ENCODE data around the gene TRIOBP. TPM values are rescaled to one million over a fixed set of nuclear protein-coding genes. Genes with fewer than 3 reads are reported as not detected.

Gene TRIOBP
- total and polyA plus RNA-seq, 2 of the 4 experiments (the other 2 are of a cell fraction), result 46.4 to 69.8 TPM

DNA sequence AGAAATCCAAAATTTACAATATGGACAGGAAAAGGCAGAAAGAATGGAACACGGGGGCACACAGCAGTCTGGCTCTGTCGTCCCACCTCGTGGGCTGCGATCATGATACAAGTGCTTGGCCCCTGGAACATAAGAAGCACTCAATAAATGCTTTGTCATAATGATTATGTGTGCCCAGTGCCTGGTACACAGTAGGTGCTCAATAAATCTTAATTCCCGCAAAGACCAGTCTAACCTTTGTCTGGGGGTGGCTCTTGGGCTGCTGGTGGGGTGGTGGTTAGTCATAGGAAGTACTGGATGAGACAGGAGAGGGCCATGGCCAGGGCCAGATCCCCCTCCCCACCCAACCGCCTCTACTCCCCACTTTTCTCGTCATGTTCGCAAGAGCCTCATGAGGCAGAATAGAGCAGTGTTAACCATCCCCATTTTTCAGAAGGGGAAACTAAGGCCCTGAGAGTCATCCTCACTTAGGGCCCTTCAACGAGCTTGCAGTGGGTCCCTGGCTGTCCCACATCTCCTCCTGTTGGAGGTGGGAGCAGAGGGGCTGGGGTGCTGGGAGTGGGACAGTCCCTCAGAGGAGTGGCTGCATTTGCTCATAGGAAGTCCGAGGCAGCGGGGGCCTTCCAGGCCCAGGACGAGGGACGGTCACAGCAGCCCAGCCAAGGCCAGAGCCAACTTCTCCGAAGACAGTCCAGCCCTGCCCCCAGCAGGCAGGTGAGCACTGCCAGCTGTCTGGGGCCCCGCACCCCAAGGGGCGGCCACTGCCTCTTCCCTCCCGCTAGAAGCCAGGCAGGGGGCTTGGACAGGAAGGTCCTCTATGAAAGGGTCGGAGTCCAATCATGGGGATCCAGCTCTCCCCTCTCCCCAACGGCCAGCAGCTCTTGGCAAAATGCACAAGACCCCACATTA is 36.1 kb downstream of the TRIOBP start:
- POLR2A ChIA-PET (ENCODE audit: unreplicated experiment), result no interaction called here
- dilution Hi-C loops (cut with HindIII; ENCODE audit: low sequenced_read_pairs, unreplicated experiment), result no loop called here
- no peak for TF ChIP-seq CEBPB (IDR thresholded peaks at IDR 0.05; ENCODE audit: low read depth, low read length)
- no peak for TF ChIP-seq RCOR1 (IDR thresholded peaks at IDR 0.05; ENCODE audit: insufficient replicate concordance, low read length)
- TF ChIP-seq POLR2A (IDR thresholded peaks at IDR 0.05; ENCODE audit: low read depth, low read length), result no peak
- TF ChIP-seq BHLHE40 (IDR thresholded peaks at IDR 0.05; ENCODE audit: low read depth, low read length), result no peak
- TF ChIP-seq CTCF (conservative IDR thresholded peaks at IDR 0.05; ENCODE audit: low read depth, low read length), result no peak
- TF ChIP-seq RFX5 (IDR thresholded peaks at IDR 0.05; ENCODE audit: low read depth, low read length), result no peak
- TF ChIP-seq RAD21 (IDR thresholded peaks at IDR 0.05; ENCODE audit: low read length), result no peak
- no peak for TF ChIP-seq NFE2L2 (IDR thresholded peaks at IDR 0.05; ENCODE audit: low read depth, low read length)
- no peak for TF ChIP-seq MAFK (IDR thresholded peaks at IDR 0.05; ENCODE audit: low read depth, low read length)
- no peak for TF ChIP-seq SMC3 (IDR thresholded peaks at IDR 0.05; ENCODE audit: low read depth, low read length)
- TF ChIP-seq MAZ (IDR thresholded peaks at IDR 0.05; ENCODE audit: borderline replicate concordance, low read depth, low read length), result no peak
- TF ChIP-seq CHD1 (IDR thresholded peaks at IDR 0.05; ENCODE audit: low read depth, low read length), result no peak
- no peak for TF ChIP-seq ELK1 (IDR thresholded peaks at IDR 0.05; ENCODE audit: borderline replicate concordance, low read depth, low read length)
- no peak for TF ChIP-seq MXI1 (IDR thresholded peaks at IDR 0.05; ENCODE audit: borderline replicate concordance, low read depth, low read length)
- no peak for TF ChIP-seq USF2 (IDR thresholded peaks at IDR 0.05; ENCODE audit: low read depth, low read length)

More for the DNA sequence above, 36.1 kb downstream of the TRIOBP start:
- H3K9ac ChIP-seq (ENCODE audit: low read depth, low read length), result no peak overlapping the region
- ATAC-seq (ENCODE audit: low read depth), result no peak
- no peak overlapping the region for H3K23ac ChIP-seq (ENCODE audit: low read depth, low read length)
- H2BK20ac ChIP-seq (ENCODE audit: low read depth, low read length), result no peak overlapping the region
- no peak overlapping the region for H4K5ac ChIP-seq (ENCODE audit: low read depth, low read length)
- H3K27me3 ChIP-seq (ENCODE audit: control insufficient read depth, insufficient read depth, low read length), result no peaks in the 10 kb centered on the region
- CTCF ChIA-PET, result no interaction called here
- no peak overlapping the region for H3K18ac ChIP-seq (ENCODE audit: low read depth, low read length)
- H2AK5ac ChIP-seq (ENCODE audit: low read depth, low read length), result no peak overlapping the region
- no peak overlapping the region for H4K8ac ChIP-seq (ENCODE audit: low read depth in 2 of 2, low read length in 2 of 2)
- H3K27ac ChIP-seq (ENCODE audit: insufficient read depth, low read length), result no peak overlapping the region
- in situ Hi-C loops (cut with MboI; ENCODE audit: low sequenced_read_pairs) (no loop called here), intact Hi-C loops (cut with micrococcal nuclease) (no loop called here)
- no peak overlapping the region for H3K56ac ChIP-seq (ENCODE audit: extremely low read depth, insufficient read depth, low read length)
- H3K4me2 ChIP-seq (ENCODE audit: low read depth, low read length), result no peak overlapping the region
- H2AK9ac ChIP-seq (replicated peaks; ENCODE audit: low read depth, low read length, poor library complexity), result no peak overlapping the region
- no peak for DNase-seq
- H3K4ac ChIP-seq (ENCODE audit: low read depth, low read length), result no peak overlapping the region
- no peak overlapping the region; the same call in 2 of the 3 replicates for H2BK15ac ChIP-seq (ENCODE audit: low read depth, low read length)
- H3K79me1 ChIP-seq (ENCODE audit: low read depth in 1 of 2, low read length in 2 of 2), result no peaks in the 10 kb centered on the region
- 72% methylated on average over 8 of the region's 19 CpGs; no CpG with 5 or more reads in 1 of the 2 experiments for WGBS, 2 experiments (ENCODE audit: extremely low coverage in 2 of 2, insufficient read length in 1 of 2)
- peaks cover 2% of the 10 kb centered on the region for H3K4me1 ChIP-seq (ENCODE audit: control insufficient read depth, insufficient read depth, low read length)
- H3K36me3 ChIP-seq (ENCODE audit: control insufficient read depth, insufficient read depth, low read length), result no peaks in the 10 kb centered on the region
- H4K91ac ChIP-seq (ENCODE audit: insufficient read depth, low read depth, low read length), result no peak overlapping the region
- no peak overlapping the region for H2BK5ac ChIP-seq (ENCODE audit: low read depth, low read length, poor library complexity, severe bottlenecking)
- H4K20me1 ChIP-seq (ENCODE audit: insufficient read depth, low read length), result no peaks in the 10 kb centered on the region
- no peak overlapping the region for H2BK120ac ChIP-seq (ENCODE audit: low read depth, low read length)
- no TSS peak for BruUV-seq (replicated peaks)
- H3K14ac ChIP-seq (replicated peaks; ENCODE audit: low read depth, low read length), result no peak overlapping the region
- no peaks in the 10 kb centered on the region for H3K9me3 ChIP-seq (ENCODE audit: control insufficient read depth, insufficient read depth, low read length)
- H2AFZ ChIP-seq (replicated peaks; ENCODE audit: low read length, poor library complexity), result no peak overlapping the region
- 0 out of 2 replicates have a peak, but pooled peaks cover 3% of the 10 kb centered on the region for H3K9me1 ChIP-seq (ENCODE audit: insufficient read depth, low read length)
- no peak overlapping the region for H3K4me3 ChIP-seq (ENCODE audit: insufficient read depth, low read depth, low read length)

Measured in IMR-90 (cell line).